Loucy (cell line): Measurements from ENCODE around the gene IPPK.
"Not testable (repeated sequence)": the region's sequence is repeated elsewhere in the genome, so short reads cannot be mapped to it uniquely, and the experiment has no call there.

Experiments used
- H2AFZ ChIP-seq: fragments of 200-600 bp; sonication (generic); 2 replicates; pipeline ENCODE4 v1.6.0; 2016; ENCODE audit warnings: antibody characterized with exemption, mild to moderate bottlenecking, low read length, moderate library complexity
- H3F3A ChIP-seq: fragments of 200-600 bp; 2 replicates; pipeline ENCODE4 v1.6.0; 2016; ENCODE audit warnings: antibody characterized with exemption, low read depth, mild to moderate bottlenecking
- H3K27me3 ChIP-seq: fragments of 200-600 bp; sonication (generic); 2 replicates; pipeline ENCODE4 v1.6.1; 2014; ENCODE audit warnings: low read length, mild to moderate bottlenecking; ENCODE audit not compliant: insufficient read depth, poor library complexity, severe bottlenecking
- H3K36me3 ChIP-seq: fragments of 200-600 bp; sonication (generic); 2 replicates; pipeline ENCODE4 v1.6.1; 2016; ENCODE audit warnings: low read length; ENCODE audit not compliant: insufficient read depth
- H3K4me1 ChIP-seq: fragments of 200-600 bp; sonication (generic); 2 replicates; pipeline ENCODE4 v1.5.1; 2014; ENCODE audit warnings: low read length, mild to moderate bottlenecking; ENCODE audit not compliant: insufficient read depth, poor library complexity, severe bottlenecking
- H3K4me2 ChIP-seq: fragments of 200-600 bp; sonication (generic); 2 replicates; pipeline ENCODE4 v1.6.0; 2014; ENCODE audit warnings: antibody characterized with exemption, low read length, low read depth, mild to moderate bottlenecking; ENCODE audit not compliant: poor library complexity, severe bottlenecking
- H3K4me3 ChIP-seq: fragments of 200-600 bp; sonication (generic); 2 replicates; pipeline ENCODE4 v1.5.1; 2014; ENCODE audit warnings: low read length, mild to moderate bottlenecking, mixed read lengths; ENCODE audit not compliant: poor library complexity, severe bottlenecking
- H3K79me2 ChIP-seq: fragments of 200-600 bp; sonication (generic); 2 replicates; pipeline ENCODE4 v1.6.1; 2014; ENCODE audit warnings: low read length; ENCODE audit not compliant: insufficient read depth
- H3K9ac ChIP-seq: fragments of 200-600 bp; sonication (generic); 2 replicates; pipeline ENCODE4 v1.6.0; 2014; ENCODE audit warnings: mild to moderate bottlenecking, low read depth, low read length, moderate library complexity; ENCODE audit not compliant: poor library complexity, severe bottlenecking
- H3K9me2 ChIP-seq: fragments of 200-600 bp; sonication (generic); replicated peaks from 2 replicates; pipeline ENCODE4 v1.6.1; 2016; ENCODE audit warnings: low read depth, low read length, mixed read lengths
- H3K9me3 ChIP-seq: fragments of 200-600 bp; sonication (generic); 2 replicates; pipeline ENCODE4 v1.6.1; 2014; ENCODE audit warnings: mild to moderate bottlenecking, antibody characterized with exemption, low read length, low read depth; ENCODE audit not compliant: insufficient read depth
- H4K20me1 ChIP-seq: fragments of 200-600 bp; sonication (generic); 2 replicates; pipeline ENCODE4 v1.6.0; 2014; ENCODE audit warnings: antibody characterized with exemption, low read length, mild to moderate bottlenecking; ENCODE audit not compliant: insufficient read depth, poor library complexity, severe bottlenecking
- CTCF ChIP-seq: fragments of 200-600 bp; sonication (generic); conservative IDR thresholded peaks from 2 replicates; pipeline ENCODE4 v1.5.1; 2014; ENCODE audit warnings: mild to moderate bottlenecking, antibody characterized with exemption, low read length
- EZH2phosphoT487 ChIP-seq: fragments of 200-600 bp; IDR thresholded peaks from 2 replicates; pipeline ENCODE4 v1.6.1; 2018; ENCODE audit warnings: antibody characterized with exemption, mild to moderate bottlenecking, moderate library complexity, borderline replicate concordance

IPPK gene

DNA sequence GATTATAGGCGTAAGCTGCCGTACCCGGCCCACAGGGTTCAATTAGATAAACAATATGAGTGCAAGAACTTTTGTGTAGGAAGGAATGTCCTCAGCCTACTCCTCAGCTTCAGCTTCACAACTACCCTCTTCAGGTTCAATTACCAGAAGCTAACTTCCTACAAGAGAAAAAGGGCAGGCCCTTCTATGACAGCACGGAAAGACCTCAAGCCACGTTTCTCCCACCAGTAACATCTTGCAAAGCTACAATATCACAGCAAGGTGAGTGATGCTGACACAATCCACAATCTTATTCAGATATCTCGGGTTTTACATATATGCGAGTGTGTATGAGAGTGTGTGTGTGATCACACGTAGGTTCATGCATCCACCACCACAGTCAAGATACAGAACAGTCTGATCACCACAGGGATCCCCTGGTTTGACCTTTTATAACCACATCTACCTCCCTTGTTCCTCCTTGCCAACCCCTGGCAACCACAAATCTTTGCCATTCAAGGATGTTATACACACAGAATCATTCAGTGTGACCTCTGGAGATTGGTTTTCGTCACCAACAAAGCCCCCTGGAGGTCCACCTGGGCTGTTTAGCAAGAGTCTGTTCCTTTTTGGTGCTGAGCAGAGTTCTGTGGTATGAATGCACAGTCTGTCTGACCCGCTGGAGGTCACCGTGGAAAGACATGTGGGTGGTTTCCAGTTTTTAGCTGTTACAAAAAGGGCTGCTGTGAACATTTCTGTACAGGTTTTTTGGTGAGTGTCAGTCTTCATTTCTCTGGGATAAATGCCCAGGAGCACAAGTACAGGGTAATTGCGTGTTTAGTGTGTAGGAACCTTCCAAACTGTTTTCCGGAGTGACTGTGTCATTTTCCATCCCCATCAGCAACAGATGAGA is 38.2 kb downstream of the IPPK start:
- Histone ChIP-seq H3K36me3 (peaks cover 52% of the 10 kb centered on the region), H3K27me3 (no peaks in the 10 kb centered on the region), H3K79me2 (no peaks in the 10 kb centered on the region), H3K4me3 (no peak overlapping the region), H3K4me1 (no peaks in the 10 kb centered on the region), H3K9me2 (no peaks in the 10 kb centered on the region), H2AFZ (no peak overlapping the region), H3K9ac (no peak overlapping the region), H3K9me3 (no peaks in the 10 kb centered on the region), H3F3A (no peaks in the 10 kb centered on the region), H4K20me1 (no peaks in the 10 kb centered on the region), H3K4me2 (no peak overlapping the region)
- TF ChIP-seq CTCF, result no peak
- no peak for TF ChIP-seq EZH2phosphoT487

DNA sequence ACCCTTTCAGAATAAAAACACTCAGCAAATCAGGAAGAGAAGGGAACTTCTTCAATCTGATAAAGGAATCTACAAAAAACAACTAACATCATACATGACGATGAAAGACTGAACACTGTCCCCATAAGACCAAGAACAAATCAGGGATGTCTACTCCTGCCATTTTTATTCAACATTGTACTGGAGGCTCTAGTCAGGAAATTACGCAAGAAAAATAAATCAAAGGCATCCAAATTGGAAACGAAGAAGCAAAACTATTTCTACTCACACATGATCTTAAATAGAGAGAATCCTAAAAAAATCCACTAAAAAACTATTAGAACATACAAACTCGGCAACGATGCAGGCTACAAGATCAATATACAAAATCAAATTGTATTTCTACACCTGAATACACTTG is 42.3 kb downstream of the IPPK start:
- Histone ChIP-seq H3K9me2 (no peaks in the 10 kb centered on the region), H4K20me1 (no peaks in the 10 kb centered on the region), H3K9me3 (no peaks in the 10 kb centered on the region), H3K79me2 (no peaks in the 10 kb centered on the region), H3K4me2 (no peak overlapping the region), H3K36me3 (peaks cover 30% of the 10 kb centered on the region), H3K4me1 (no peaks in the 10 kb centered on the region), H3K9ac (no peak overlapping the region), H2AFZ (no peak overlapping the region), H3F3A (no peaks in the 10 kb centered on the region), H3K27me3 (no peaks in the 10 kb centered on the region), H3K4me3 (no peak overlapping the region)
- TF ChIP-seq EZH2phosphoT487, result no peak
- TF ChIP-seq CTCF, result no peak

- no peaks in the 10 kb centered on the region for H3K27me3 ChIP-seq
- no peak overlapping the region for H3K4me2 ChIP-seq
- H3K9ac ChIP-seq, result no peak overlapping the region
- no peaks in the 10 kb centered on the region for H3K79me2 ChIP-seq
- no peaks in the 10 kb centered on the region for H3K9me3 ChIP-seq
- H4K20me1 ChIP-seq, result no peaks in the 10 kb centered on the region
- H3K36me3 ChIP-seq, result peaks cover 24% of the 10 kb centered on the region
- no peak overlapping the region for H3K4me3 ChIP-seq
- no peak for TF ChIP-seq CTCF
- no peak for TF ChIP-seq EZH2phosphoT487
- no peaks in the 10 kb centered on the region for H3K4me1 ChIP-seq
- H3K9me2 ChIP-seq, result no peaks in the 10 kb centered on the region
- H2AFZ ChIP-seq, result no peak overlapping the region
- H3F3A ChIP-seq, result no peaks in the 10 kb centered on the region
These were observed 43.4 kb downstream of the IPPK start for GRCh38 chr9:92626484-92626883.

DNA sequence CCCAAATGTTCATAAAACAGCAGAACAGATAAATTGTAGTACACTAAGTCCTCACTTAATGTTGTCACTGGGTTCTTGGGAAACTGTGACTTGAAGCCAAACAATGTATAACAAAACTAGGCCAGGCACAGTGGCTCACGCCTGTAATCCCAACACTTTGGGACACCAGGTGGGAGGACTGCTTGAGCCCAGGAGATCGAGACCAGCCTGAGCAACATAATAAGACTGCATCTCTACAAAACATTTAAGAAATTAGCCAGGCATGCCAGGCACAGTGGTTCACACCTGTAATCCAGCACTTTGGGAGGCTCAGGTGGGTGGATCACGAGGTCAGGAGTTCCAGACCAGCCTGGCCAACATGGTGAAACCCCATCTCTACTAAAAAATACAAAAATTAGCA is 46.0 kb downstream of the IPPK start:
- not testable (repeated sequence) for H3F3A ChIP-seq, H3K4me2 ChIP-seq, H3K9me3 ChIP-seq, H3K9ac ChIP-seq, H3K27me3 ChIP-seq, H3K4me3 ChIP-seq, H2AFZ ChIP-seq, H3K79me2 ChIP-seq, H3K9me2 ChIP-seq, H4K20me1 ChIP-seq, H3K4me1 ChIP-seq
- peaks cover 38% of the 10 kb centered on the region for H3K36me3 ChIP-seq
